HG03460 (cell line): Measurements from ENCODE around the gene TBC1D2B.
A peak's percentile ranks its signal among the peaks of the same experiment; 100 is the strongest.

Source experiments
- ATAC-seq: cut with Tn5 transposase; IDR thresholded peaks from one replicate; pipeline ENCODE4 v1.9.1; 2021; ENCODE audit not compliant: unreplicated experiment

TBC1D2B gene

DNA sequence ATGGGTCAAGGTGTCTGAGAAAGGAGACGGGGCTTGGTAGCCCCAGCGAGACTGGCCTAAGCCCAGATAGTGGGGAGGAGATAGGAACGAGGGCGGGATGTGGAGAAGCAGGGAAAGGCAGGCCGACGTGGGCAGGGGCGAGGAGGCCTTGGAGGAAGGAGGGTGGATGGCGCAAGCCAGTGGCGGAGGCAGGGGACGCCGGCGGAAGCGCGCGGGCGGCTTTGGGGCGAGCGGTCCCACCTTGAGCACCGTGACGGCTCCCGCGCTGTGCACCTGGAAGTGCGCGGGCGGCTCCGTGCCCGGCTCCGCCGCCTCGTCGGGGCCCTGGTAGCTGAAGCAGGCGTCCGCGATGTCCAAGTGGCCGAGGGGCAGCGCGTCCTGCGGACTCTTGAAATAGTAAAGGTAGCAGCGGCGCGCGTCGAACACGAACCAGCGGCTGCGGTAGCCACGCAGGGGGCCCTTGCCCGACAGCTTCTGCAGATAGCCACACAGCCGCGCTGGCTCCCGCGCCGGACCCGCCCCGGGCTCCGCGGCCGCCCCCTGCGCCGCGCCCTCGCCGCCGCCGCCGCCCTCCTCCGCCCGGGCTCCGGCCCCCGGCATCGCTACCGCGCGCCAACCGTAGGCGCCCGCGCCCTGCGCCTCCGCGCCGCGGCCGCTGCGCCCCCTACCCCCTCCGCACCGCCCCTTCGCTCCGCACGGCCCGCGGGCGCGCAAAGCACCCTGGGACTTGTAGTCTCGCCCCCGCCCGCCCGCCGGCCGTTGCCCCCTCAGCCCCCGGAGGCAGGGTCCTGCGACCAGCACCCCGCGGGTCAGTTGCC lies at the start of gene TBC1D2B:
Gene TBC1D2B (minus strand): TSS at position 659 of the 818 bp plus-strand sequence. CDS start 59 bp downstream, at position 600.
- peak; percentile 65 for ATAC-seq

DNA sequence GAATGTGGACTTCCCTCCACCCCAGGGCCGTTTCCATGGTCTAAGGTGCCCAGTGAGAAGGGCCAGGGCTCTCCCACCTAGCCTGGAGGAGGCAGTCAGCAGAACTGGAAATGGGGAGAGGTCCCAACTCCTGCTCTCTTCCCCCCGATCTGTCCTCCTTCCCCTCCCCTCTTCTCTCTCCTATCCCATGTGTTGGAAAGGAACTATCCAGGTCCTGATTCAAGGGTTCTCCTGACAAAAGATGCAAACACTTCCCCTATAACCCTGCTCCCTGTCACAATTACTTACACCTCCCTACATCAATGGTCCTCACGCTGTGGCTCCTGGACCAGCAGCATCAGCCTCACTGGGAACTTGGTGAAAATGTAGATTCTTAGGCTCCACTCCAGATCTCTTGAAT lies 47.8 kb upstream of the TBC1D2B start:
- no peak for ATAC-seq

DNA sequence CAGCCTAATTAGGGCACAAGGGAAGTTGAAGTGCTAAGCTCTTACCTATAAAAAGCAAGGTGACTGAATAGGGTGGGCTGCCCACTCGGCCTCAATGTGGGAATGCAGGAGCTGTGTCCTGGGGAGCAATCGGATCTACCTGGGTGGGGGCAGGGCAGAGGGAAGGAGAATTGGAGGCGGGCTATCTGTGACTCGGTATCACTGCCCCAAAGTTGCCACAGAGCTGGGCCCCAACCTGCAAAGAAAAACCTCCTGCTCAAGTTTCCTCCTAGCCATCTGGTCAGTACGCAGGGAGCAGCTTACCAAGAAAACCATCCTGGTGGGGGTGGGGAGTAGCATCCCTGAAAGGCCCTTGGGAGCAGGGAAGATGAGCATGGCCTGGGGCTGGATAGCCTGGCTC lies 43.0 kb upstream of the TBC1D2B start:
- no peak for ATAC-seq

GRCh38 chr15:78112551-78112950 lies 35.0 kb upstream of the TBC1D2B start:
- no peak for ATAC-seq

GRCh38 chr15:78111788-78112187 lies 34.3 kb upstream of the TBC1D2B start:
- ATAC-seq: no peak

- no peak for ATAC-seq
Observed at GRCh38 chr15:78110916-78111475, 33.5 kb upstream of the TBC1D2B start.

DNA sequence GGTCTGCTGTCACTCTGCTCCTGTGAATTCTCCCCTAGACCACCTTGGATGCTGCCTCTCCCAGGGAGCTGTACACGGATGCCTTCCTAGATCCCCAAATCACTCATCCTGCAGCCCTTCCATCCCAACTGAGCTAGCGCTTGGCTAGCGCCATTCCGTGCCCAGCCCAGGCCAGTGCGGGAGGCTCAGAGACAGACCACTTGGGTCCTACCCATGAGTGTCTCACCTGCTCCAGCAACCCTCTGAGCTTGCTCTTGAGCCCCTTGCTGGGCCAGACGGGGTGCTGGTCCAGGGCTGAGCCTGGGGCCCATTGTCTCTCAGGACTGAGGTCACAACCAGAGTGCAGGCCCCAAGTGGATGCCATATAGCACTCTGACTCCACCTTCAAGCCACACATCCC lies 32.6 kb upstream of the TBC1D2B start:
- no peak for ATAC-seq

GRCh38 chr15:78109156-78109555 lies 31.6 kb upstream of the TBC1D2B start:
- no peak for ATAC-seq

- peak; percentile 50 for ATAC-seq
Observed at GRCh38 chr15:78108300-78109084, 31.0 kb upstream of the TBC1D2B start.

DNA sequence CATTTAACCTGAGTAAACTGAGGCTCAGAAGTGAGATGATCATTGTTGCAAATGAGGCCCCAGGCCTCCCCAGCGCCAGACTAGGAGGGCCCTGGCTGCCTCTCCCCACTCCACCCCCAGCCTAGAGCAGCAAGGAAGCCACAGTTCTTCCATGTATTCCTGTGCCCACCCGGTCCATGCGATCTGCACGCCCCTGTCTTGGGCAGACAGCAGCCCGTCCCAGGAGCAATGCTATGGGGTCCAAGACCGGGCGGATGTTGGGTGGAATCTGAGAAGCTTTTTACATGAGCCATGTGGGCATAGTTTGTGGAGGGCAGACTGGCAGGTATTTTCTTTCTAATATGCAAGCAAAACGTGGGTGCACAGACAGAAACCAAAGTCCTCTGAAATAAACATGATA lies 30.0 kb upstream of the TBC1D2B start:
- ATAC-seq: no peak

DNA sequence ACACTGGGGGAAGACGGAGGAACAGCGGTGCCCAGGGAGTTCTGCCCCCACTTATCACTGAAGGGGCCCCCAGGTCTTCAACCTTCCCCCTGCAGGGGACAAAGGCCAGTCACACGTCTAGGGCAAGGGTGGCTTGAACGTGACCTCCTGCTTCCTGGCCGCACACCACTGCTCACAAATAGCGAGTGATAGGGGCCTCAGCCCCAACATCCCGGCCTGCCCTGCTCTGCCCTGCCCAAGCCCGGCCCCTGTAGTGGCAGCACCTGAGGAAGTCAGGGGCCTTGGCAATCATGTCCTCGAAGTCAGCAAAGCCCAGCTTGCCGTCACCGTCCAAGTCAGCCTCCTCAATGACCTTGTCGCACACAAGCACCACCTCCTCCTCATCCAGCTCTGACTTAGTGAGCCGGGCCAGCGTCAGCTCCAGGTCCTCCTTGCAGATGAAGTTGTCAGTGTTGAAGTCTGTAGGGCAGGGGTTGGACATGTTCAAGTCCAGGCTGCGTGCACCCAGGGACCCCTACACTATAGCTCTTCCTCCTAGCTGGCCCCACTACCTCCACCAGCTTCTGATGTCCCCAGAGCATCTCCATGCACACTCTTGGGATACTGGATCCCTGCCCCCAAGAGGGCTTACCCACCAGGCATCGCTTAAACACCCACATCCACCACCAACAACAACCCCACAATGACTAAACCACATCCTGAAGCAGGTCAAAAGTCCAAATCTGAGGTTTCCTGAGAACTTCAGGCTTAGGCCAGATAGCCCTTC lies 28.1 kb upstream of the TBC1D2B start:
- ATAC-seq: no peak

DNA sequence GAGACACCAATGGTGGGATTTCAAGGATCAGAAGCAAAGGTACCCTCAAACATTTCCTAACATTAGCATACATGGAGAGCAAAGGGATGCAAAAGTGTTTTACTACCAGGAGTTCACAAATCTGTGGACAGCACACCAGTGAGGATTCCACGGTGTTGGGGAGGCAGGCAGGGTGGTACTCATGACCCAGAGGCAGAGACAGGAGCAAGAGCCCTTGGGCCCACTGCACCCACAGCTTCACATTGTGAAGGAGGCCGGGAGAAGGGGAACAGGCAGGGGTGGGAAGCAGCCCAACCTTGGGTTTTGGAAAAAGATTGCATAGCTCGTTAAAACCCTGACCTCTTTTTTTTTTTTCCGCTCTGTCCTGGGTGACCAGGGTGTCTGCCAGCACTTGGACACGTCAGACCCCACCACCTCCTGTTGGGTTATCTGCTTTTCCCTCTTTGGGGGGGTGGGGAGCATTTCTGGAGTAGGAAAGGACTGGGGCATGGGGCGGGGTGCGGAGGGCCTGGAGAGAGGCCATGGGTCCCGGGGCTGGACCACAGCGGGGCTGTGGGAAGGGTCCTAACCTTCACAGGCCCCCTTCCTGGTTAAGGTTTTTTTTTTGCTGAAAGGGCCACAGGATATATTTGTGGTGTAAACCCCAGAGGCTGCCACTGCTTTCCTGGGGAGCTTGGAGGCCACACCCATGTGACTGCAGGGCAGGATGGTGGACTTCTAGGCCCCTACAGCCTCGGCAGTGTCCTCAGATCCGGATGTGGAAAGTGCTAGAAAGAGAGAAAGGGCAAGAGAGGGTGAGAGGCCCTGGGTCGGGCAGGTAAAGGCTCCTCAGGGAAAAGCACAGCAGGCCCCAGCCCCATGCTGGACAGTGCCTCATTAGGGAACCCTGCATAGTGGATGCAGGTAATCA lies 27.3 kb upstream of the TBC1D2B start:
- no peak for ATAC-seq

DNA sequence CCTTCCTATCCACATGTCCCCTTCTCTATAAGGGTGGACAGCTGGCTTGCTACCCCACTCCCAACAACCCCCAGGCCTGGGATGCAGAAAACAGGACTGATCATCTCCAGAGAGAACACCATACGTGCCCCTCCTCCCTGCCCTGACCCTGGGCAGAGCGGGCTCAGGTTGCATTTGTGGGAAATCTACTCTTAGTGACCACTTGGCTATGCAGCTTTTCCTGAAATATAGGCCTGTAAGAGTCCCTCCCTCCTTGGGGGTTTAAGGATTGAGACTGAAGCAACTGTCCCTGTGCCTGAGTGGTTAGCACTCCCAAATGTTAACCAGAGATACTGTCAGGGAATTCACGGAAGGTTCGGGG lies 26.6 kb upstream of the TBC1D2B start:
- peak; percentile 15 for ATAC-seq

- peak; percentile 78 for ATAC-seq
Observed at GRCh38 chr15:78103406-78104118, 26.1 kb upstream of the TBC1D2B start.

DNA sequence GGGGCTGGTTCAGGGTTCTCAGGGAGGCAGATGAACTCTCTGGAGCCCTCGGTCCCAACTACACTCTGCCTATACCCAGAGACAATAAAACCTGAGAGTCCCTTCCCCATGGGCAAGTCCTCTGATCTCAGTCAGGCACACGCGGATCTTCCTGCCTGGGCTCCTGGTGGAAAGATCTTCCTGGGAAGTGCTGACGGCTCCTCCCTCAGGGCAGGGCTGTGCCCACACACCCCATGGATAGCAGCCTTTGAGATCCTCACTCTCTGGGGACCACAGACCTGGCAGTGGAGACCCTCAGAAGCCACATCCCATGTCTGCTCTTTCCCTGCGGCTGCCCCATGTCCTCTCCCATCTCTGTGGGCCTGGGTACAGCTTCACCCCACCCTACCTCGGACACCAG lies 25.2 kb upstream of the TBC1D2B start:
- no peak for ATAC-seq

DNA sequence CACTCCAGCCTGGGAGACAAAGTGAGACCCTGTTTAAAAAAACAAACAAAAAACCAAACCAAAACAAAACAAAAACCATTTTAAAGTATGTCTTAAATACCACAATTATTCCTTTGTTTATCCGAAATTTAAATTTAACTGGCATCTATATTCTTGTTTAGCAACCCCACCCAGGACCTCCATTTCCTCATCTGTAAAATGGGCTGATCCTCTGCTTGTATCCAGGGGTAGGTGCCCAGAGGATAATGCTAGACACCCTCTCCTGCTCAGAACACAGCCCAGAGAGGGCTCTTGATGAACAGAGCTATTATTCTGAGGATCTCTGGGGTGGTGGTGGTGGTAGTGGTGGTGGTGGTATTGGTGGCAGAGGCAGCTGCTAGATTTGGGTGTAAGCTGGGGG lies 24.7 kb upstream of the TBC1D2B start:
- ATAC-seq: no peak

- no peak for ATAC-seq
Observed at GRCh38 chr15:78101423-78102105, 24.1 kb upstream of the TBC1D2B start.

DNA sequence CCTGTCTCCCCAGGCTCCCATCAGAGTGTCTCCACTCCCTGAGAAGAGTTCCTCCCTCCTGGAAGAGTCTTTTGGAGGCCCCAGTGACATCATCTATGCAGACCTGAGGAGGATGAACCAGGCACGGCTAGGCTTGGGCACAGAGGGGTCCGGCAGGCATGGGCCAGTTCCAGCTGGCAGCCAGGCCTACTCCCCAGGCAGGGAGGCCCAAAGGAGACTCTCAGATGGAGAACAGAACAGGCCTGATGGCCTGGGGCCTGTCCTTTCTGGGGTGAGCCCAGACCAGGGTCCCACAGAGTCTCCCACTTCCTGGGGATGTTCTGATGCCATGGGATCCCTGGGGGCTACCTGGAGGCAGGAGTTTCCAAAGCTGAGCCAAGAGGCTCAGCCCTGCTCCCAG lies 23.4 kb upstream of the TBC1D2B start:
- no peak for ATAC-seq

DNA sequence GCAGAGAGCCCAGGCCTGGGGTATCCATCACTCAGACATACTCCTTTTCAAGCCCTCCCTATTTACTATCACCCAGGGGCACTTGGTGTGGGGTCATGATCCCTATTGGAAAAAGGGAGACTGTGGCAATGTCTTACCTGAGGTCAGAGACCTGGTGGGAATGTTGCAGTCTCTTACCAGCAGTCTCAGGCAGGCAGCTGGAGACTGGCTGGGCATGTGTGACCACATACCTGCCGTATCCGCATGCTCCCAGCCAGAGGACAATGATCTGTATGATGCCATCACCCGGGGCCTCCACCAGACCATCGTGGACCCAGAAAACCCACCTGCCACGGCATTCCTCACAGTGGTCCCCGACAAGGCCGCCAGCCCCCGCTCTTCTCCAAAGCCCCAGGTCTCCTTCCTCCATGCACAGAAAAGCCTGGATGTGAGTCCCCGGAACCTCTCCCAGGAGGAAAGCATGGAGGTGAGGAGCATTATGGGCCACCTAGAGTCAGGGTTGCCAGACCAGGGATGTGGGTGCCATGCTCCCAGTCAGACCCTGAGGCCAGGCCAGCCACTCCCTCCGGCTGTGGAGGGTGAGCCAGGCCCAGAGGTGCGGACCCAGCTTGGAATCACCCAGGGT lies 20.7 kb upstream of the TBC1D2B start:
- ATAC-seq: no peak
